Activated CD8-positive, alpha-beta T cell treated with anti-CD3 and anti-CD28 coated beads for 36 hours (primary cell): ENCODE data around the gene IRX2. TPM values are rescaled to one million over a fixed set of nuclear protein-coding genes. Genes with fewer than 3 reads are reported as not detected.

Source experiments
- ATAC-seq: fragments of 200-7000 bp; cut with Tn5 transposase; one replicate; pipeline ENCODE4 v1.10.0; 2021; ENCODE audit warnings: mild to moderate bottlenecking, moderate library complexity
- CTCF ChIA-PET: fragments of 350-600 bp; sonication (Branson Sonifier 250); formaldehyde crosslinking; loops from one replicate; lab custom pipeline; 2021; ENCODE audit warnings: antibody characterized with exemption; lab: Charles Lee
- POLR2A ChIA-PET: fragments of 350-600 bp; sonication (Branson Sonifier 250); formaldehyde crosslinking; loops from one replicate; lab custom pipeline; 2021; ENCODE audit warnings: antibody characterized with exemption; lab: Charles Lee
- DNase-seq: peaks from one replicate; pipeline ENCODE4 v3.0.0-alpha.2; 2020
- H3K27ac Mint-ChIP-seq: one replicate; pipeline ENCODE4 v1.8.0; 2021; ENCODE audit warnings: mild to moderate bottlenecking, mixed read lengths
- H3K27me3 Mint-ChIP-seq: one replicate; pipeline ENCODE4 v1.8.0; 2021; ENCODE audit warnings: mixed read lengths
- H3K36me3 Mint-ChIP-seq: one replicate; pipeline ENCODE4 v1.8.0; 2021; ENCODE audit warnings: low read depth, mixed read lengths
- H3K4me1 Mint-ChIP-seq: one replicate; pipeline ENCODE4 v1.8.0; 2021; ENCODE audit warnings: low read depth, mixed read lengths
- H3K4me3 Mint-ChIP-seq: one replicate; pipeline ENCODE4 v1.8.0; 2021; ENCODE audit warnings: mild to moderate bottlenecking, moderate library complexity, mixed read lengths
- H3K9me3 Mint-ChIP-seq: one replicate; pipeline ENCODE4 v1.8.0; 2021; ENCODE audit warnings: mixed read lengths
- CTCF ChIP-seq: fragments of 200-600 bp; IDR thresholded peaks from one replicate; pipeline ENCODE4 v1.8.0; 2022; ENCODE audit warnings: antibody characterized with exemption, mild to moderate bottlenecking
- intact Hi-C: fragments of 100-400 bp; cut with micrococcal nuclease; formaldehyde crosslinking; loops from one replicate; pipeline ENCODE4 v1.10.0; 2022
- total RNA-seq, 2 experiments: library from RNA; stranded (reverse); gene quantifications; one replicate each; pipeline ENCODE4 v1.2.3, GENCODE V29; 2021

The IRX2 gene
- total RNA-seq, 2 experiments from 2014 or later, result not detected

GRCh38 chr5:2782658-2783057 lies 31.2 kb upstream of the IRX2 start:
- intact Hi-C loops, result no loop called here
- Mint-ChIP-seq H3K27ac (no peak overlapping the region), H3K4me1 (no peaks in the 10 kb centered on the region), H3K4me3 (no peak overlapping the region), H3K27me3 (peaks cover 7% of the 10 kb centered on the region), H3K9me3 (peaks cover 6% of the 10 kb centered on the region), H3K36me3 (no peaks in the 10 kb centered on the region)
- TF ChIP-seq CTCF, result no peak
- ChIA-PET POLR2A (no interaction called here), CTCF (no interaction called here)
- ATAC-seq (no peak), DNase-seq (no peak)

GRCh38 chr5:2780421-2781171 lies 29.1 kb upstream of the IRX2 start:
- H3K36me3 Mint-ChIP-seq, result no peaks in the 10 kb centered on the region
- H3K9me3 Mint-ChIP-seq, result peaks cover 7% of the 10 kb centered on the region
- no peak for TF ChIP-seq CTCF
- ATAC-seq (no peak), DNase-seq (no peak)
- no peak overlapping the region for H3K4me3 Mint-ChIP-seq
- H3K4me1 Mint-ChIP-seq, result no peaks in the 10 kb centered on the region
- POLR2A ChIA-PET, result no interaction called here
- CTCF ChIA-PET, result no interaction called here
- H3K27me3 Mint-ChIP-seq, result peaks cover 7% of the 10 kb centered on the region
- intact Hi-C loops, result no loop called here
- no peak overlapping the region for H3K27ac Mint-ChIP-seq

- ChIA-PET CTCF (no interaction called here), POLR2A (no interaction called here)
- H3K27me3 Mint-ChIP-seq, result peaks cover 7% of the 10 kb centered on the region
- H3K4me3 Mint-ChIP-seq, result no peak overlapping the region
- peaks cover 4% of the 10 kb centered on the region for H3K9me3 Mint-ChIP-seq
- TF ChIP-seq CTCF, result no peak
- intact Hi-C loops, result no loop called here
- H3K27ac Mint-ChIP-seq, result no peak overlapping the region
- ATAC-seq (no peak), DNase-seq (no peak)
- H3K4me1 Mint-ChIP-seq, result no peaks in the 10 kb centered on the region
- no peaks in the 10 kb centered on the region for H3K36me3 Mint-ChIP-seq
Observed at GRCh38 chr5:2779459-2779858, 28.0 kb upstream of the IRX2 start.

- no peak for DNase-seq
- Mint-ChIP-seq H3K27ac (no peak overlapping the region), H3K36me3 (no peaks in the 10 kb centered on the region), H3K4me1 (no peaks in the 10 kb centered on the region), H3K9me3 (peaks cover 4% of the 10 kb centered on the region), H3K27me3 (peaks cover 5% of the 10 kb centered on the region), H3K4me3 (no peak overlapping the region)
- intact Hi-C loops, result no loop called here
- POLR2A ChIA-PET, result no interaction called here
- ATAC-seq, result no peak
- TF ChIP-seq CTCF, result no peak
- CTCF ChIA-PET, result interaction anchor here (0.7 kb wide), 1 partner anchor 1798 kb away, joined by 3 read pairs; no protein-coding TSS in a partner anchor
Observed at GRCh38 chr5:2776337-2777302, 25.1 kb upstream of the IRX2 start.

- no peaks in the 10 kb centered on the region for H3K36me3 Mint-ChIP-seq
- no peak overlapping the region for H3K4me3 Mint-ChIP-seq
- ATAC-seq (no peak), DNase-seq (no peak)
- H3K9me3 Mint-ChIP-seq, result peaks cover 4% of the 10 kb centered on the region
- no peaks in the 10 kb centered on the region for H3K4me1 Mint-ChIP-seq
- peaks cover 1% of the 10 kb centered on the region for H3K27me3 Mint-ChIP-seq
- intact Hi-C loops, result no loop called here
- TF ChIP-seq CTCF, result no peak
- no peak overlapping the region for H3K27ac Mint-ChIP-seq
- CTCF ChIA-PET, result no interaction called here
- POLR2A ChIA-PET, result no interaction called here
Observed at GRCh38 chr5:2773327-2773726, 21.9 kb upstream of the IRX2 start.
